Testis (tissue), 3 donors: ENCODE data around the gene FRYL. TPM values are rescaled to one million over a fixed set of nuclear protein-coding genes. Genes with fewer than 3 reads are reported as not detected.
"Not testable (repeated sequence)": the region's sequence is repeated elsewhere in the genome, so short reads cannot be mapped to it uniquely, and the experiment has no call there.

Experiments
- DNase-seq: peaks from one replicate; pipeline ENCODE4 v3.0.0-alpha.2; 2019
- H3K27ac ChIP-seq, 2 donors: fragments of 200-600 bp; sonication (generic); one replicate each; pipeline ENCODE4 v1.5.1; 2019
- H3K27me3 ChIP-seq: fragments of 200-600 bp; sonication (generic); one replicate; pipeline ENCODE4 v1.5.1; 2019
- H3K36me3 ChIP-seq: fragments of 200-600 bp; sonication (generic); one replicate; pipeline ENCODE4 v1.5.1; 2017; ENCODE audit warnings: low read depth; ENCODE audit errors: missing control alignments
- H3K4me1 ChIP-seq: fragments of 200-600 bp; sonication (generic); one replicate; pipeline ENCODE4 v1.5.1; 2019
- H3K4me3 ChIP-seq, 2 donors: fragments of 200-600 bp; sonication (generic); one replicate each; pipeline ENCODE4 v1.5.1; 2017 to 2019
- H3K9me3 ChIP-seq: fragments of 200-600 bp; sonication (generic); one replicate; pipeline ENCODE4 v1.5.1; 2017
- POLR2A ChIP-seq: fragments of 450-650 bp; IDR thresholded peaks from one replicate; pipeline ENCODE4 v1.6.1; 2017; ENCODE audit warnings: antibody characterized with exemption, mild to moderate bottlenecking, moderate library complexity
- WGBS, 2 donors: methylation state at CpG; one replicate each; pipeline ENCODE4 v1.1.5; 2018; 5-methylcytosine and 5-hydroxymethylcytosine counted together
- intact Hi-C: fragments of 100-400 bp; cut with DNase I; formaldehyde crosslinking; loops from one replicate; pipeline ENCODE4 v1.15.1; 2023; ENCODE audit warnings: low total_unique reads
- polyA plus RNA-seq: library from polyadenylated mRNA; stranded (reverse); fragments of 350-450 nt; fragmentation: Illumina TruSeq; extraction: RNeasy Lipid Tissue Mini Kit (QIAGEN cat#74804); gene quantifications from one replicate; pipeline ENCODE4 v1.2.3, GENCODE V29; 2014; ENCODE audit warnings: low read depth, low replicate concordance; ENCODE audit not compliant: insufficient read depth
- total RNA-seq, 2 donors: library from RNA; depleted of rRNA; stranded (reverse); fragments of >200 nt; gene quantifications; one replicate each; pipeline ENCODE4 v1.2.3, GENCODE V29; 2016
- TF ChIP-seq, protein P1 (sequence below), 3 experiments: fragments of 450-650 bp in 2 of 3; fragments of 200-600 bp in 1 of 3; sonication (generic) in 1 of 3; IDR thresholded peaks; one replicate each; pipeline ENCODE4 v1.5.1; 2016 to 2019; ENCODE audit warnings: antibody characterized with exemption in 3 of 3, mild to moderate bottlenecking in 2 of 3, moderate library complexity in 1 of 3

The FRYL gene
- total and polyA plus RNA-seq, 3 donors from 2014 or later = 22.5 to 70.6 (median 55.0) TPM

DNA sequence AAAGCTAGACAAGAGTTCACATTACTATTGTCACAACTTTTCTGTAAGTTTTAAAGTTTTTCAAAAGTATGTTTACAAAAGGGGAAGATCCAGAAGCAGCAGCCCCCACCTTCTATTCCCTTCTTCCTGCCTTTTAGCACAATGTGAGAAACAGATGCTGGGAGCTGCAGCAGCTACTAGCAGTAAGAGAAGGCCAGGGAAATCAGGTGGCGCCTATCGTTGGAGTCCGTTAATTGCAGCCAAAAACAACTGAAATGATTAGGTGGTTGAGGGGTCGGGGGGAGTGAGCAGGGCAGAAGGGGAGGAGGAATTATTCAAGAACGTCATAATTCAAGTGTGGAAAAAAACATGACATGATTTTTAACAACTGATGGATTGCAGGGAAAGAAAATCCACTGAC is 27.4 kb downstream of the FRYL start:
- H3K36me3 ChIP-seq = no peaks in the 10 kb centered on the region
- no peak for DNase-seq
- no peak overlapping the region for H3K27ac ChIP-seq
- TF ChIP-seq, protein P1, sequence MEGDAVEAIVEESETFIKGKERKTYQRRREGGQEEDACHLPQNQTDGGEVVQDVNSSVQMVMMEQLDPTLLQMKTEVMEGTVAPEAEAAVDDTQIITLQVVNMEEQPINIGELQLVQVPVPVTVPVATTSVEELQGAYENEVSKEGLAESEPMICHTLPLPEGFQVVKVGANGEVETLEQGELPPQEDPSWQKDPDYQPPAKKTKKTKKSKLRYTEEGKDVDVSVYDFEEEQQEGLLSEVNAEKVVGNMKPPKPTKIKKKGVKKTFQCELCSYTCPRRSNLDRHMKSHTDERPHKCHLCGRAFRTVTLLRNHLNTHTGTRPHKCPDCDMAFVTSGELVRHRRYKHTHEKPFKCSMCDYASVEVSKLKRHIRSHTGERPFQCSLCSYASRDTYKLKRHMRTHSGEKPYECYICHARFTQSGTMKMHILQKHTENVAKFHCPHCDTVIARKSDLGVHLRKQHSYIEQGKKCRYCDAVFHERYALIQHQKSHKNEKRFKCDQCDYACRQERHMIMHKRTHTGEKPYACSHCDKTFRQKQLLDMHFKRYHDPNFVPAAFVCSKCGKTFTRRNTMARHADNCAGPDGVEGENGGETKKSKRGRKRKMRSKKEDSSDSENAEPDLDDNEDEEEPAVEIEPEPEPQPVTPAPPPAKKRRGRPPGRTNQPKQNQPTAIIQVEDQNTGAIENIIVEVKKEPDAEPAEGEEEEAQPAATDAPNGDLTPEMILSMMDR (IDR thresholded peaks at IDR 0.05) = no peak
- TF ChIP-seq POLR2A = no peak
- no peaks in the 10 kb centered on the region for H3K27me3 ChIP-seq
- intact Hi-C loops = no loop called here
- H3K4me3 ChIP-seq = no peak overlapping the region
- 25 to 40% methylated on average over 5 of the region's 5 CpGs for WGBS, 2 donors
- H3K4me1 ChIP-seq = peaks cover 7% of the 10 kb centered on the region
- no peaks in the 10 kb centered on the region for H3K9me3 ChIP-seq

DNA sequence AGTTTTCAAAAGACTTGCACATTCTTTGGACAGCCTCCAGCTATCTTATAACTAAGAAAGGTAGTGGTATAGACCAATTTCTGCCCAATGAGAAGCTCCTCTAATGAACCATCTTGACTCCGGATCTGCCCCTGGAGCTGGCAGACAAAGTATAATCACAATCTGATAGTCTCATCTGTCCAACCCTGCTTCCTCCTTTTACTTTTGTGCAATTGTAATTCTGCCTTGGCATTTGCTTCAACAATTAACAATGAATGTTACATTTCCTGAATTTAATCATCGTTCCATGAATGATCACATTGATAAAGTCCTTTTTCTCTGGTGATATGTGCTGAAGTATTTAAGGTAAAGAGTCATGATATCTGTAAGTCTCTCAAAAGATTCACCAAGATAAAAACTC is 27.8 kb downstream of the FRYL start:
- no peaks in the 10 kb centered on the region for H3K27me3 ChIP-seq
- no peaks in the 10 kb centered on the region for H3K36me3 ChIP-seq
- no peak overlapping the region for H3K27ac ChIP-seq
- 70 to 74% methylated on average over 2 of the region's 2 CpGs for WGBS, 2 donors
- TF ChIP-seq POLR2A = no peak
- TF ChIP-seq, protein P1 (IDR thresholded peaks at IDR 0.05) = no peak
- peaks cover 7% of the 10 kb centered on the region for H3K4me1 ChIP-seq
- intact Hi-C loops = no loop called here
- no peak for DNase-seq
- no peak overlapping the region for H3K4me3 ChIP-seq
- no peaks in the 10 kb centered on the region for H3K9me3 ChIP-seq

DNA sequence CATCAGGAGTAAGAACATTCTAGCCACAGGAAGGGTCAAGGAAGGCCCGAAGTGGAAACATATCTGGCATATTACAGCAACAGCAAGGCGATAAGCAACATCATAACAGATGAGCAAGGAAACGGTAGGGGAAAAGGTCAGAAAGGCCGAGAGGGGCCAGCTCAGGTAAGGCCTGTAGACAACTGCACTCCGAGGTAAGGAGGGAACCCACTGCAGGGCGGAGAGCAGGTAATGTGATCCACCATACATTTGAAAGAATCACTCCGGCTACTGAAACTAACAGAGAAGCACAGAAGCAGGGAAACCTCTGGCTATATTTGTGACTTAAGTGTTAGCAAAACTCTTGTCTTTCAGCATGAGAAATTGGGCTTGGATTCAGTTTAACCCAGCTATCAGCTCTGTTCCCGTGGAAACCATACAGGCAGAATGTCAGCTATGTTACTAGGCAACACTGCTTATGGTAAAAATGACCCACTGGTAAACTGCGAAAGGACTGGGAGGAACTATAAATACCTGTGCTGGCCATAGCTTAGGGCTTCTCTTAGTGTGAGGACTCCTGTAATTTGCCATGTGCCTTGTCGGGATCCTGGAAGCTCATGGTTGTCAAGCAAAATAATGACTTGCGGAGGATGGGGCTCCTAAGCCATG is 31.0 kb downstream of the FRYL start:
- H3K4me3 ChIP-seq = no peak overlapping the region
- no peak for DNase-seq
- intact Hi-C loops = no loop called here
- H3K36me3 ChIP-seq = no peaks in the 10 kb centered on the region
- H3K4me1 ChIP-seq = peaks cover 3% of the 10 kb centered on the region
- no peaks in the 10 kb centered on the region for H3K27me3 ChIP-seq
- no peaks in the 10 kb centered on the region for H3K9me3 ChIP-seq
- WGBS, 2 donors = 87 to 89% methylated on average over 11 of the region's 11 CpGs
- H3K27ac ChIP-seq = no peak overlapping the region
- TF ChIP-seq, protein P1 (IDR thresholded peaks at IDR 0.05) = no peak
- TF ChIP-seq POLR2A = no peak

DNA sequence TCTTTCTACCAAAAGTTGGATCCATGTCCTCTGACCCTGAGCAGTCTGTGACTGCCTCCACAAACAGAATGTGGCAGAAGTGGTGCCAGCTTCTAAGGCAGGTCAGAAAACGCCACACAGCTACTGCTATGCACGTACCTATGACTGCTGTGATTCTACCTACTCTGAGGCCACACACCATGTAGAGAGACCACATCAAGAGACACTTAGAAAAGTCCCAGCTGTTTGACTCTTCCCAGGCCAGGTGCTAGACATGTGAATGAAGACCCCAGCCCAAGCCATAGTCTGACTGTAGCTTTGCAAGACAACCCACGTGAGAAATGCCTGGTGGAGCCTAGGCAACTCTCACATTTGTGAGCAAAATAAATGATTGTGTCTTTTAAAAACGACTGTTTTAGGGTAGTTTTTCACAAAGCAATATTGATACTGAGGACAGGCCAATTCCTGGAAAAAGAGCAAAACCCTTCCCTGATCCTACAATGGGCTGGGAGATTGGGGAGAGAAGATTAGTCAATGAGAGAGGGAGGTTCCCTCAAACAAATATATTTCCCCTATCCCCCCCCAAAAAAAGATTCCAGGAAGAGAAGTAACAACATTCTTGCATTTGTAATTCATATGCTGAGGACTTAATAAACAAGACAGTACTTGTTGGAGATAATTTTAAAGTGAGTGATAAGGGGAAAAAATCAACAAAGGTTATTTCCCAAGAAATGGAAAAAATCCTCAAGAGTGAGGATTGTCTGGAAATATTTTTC is 33.3 kb downstream of the FRYL start:
- 57 to 59% methylated on average over 4 of the region's 4 CpGs for WGBS, 2 donors
- Histone ChIP-seq H3K4me1 (no peaks in the 10 kb centered on the region), H3K27ac (no peak overlapping the region), H3K9me3 (no peaks in the 10 kb centered on the region), H3K27me3 (no peaks in the 10 kb centered on the region), H3K36me3 (no peaks in the 10 kb centered on the region), H3K4me3 (no peak overlapping the region)
- intact Hi-C loops = no loop called here
- no peak for DNase-seq
- no peak for TF ChIP-seq POLR2A
- TF ChIP-seq, protein P1 (IDR thresholded peaks at IDR 0.05) = no peak

DNA sequence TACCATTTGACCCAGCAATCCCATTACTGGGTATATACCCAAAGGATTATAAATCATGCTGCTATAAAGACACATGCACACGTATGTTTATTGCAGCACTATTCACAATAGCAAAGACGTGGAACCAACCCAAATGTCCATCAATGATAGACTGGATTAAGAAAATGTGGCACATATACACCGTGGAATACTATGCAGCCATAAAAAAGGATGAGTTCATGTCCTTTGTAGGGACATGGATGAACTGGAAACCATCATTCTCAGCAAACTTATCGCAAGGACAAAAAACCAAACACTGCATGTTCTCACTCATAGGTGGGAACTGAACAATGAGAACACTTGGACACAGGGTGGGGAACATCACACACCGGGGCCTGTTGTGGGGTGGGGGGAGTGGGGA is 34.9 kb downstream of the FRYL start:
- H3K27me3 ChIP-seq, intact Hi-C loops, H3K36me3 ChIP-seq, H3K9me3 ChIP-seq, H3K4me3 ChIP-seq, H3K4me1 ChIP-seq, H3K27ac ChIP-seq, DNase-seq: not testable (repeated sequence)
- 88 to 99% methylated on average over 5 of the region's 5 CpGs for WGBS, 2 donors
